SK-N-SH (cell line): ENCODE data around the gene MYO9A.

Experiments
- CTCF ChIP-seq: fragments of 200-600 bp; sonication (generic); IDR thresholded peaks from 2 replicates; pipeline ENCODE4 v1.6.1; 2017; ENCODE audit warnings: antibody characterized with exemption, mild to moderate bottlenecking, moderate library complexity
- EP300 ChIP-seq, 2 experiments: IDR thresholded peaks; 2 replicates each; pipeline versions ENCODE4 v1.4.0 to v1.6.1; 2012; ENCODE audit warnings: borderline replicate concordance in 1 of 2, low read depth in 1 of 2, low read length in 1 of 2
- MAX ChIP-seq: IDR thresholded peaks from 2 replicates; pipeline ENCODE4 v1.4.0; 2012; ENCODE audit warnings: low read depth
- NRF1 ChIP-seq: IDR thresholded peaks from 2 replicates; pipeline ENCODE4 v1.6.1; 2012; ENCODE audit warnings: low read depth, mild to moderate bottlenecking, low read length
- POLR2AphosphoS5 ChIP-seq: IDR thresholded peaks from 2 replicates; pipeline ENCODE4 v1.6.1; 2012; ENCODE audit warnings: low read depth, low read length
- TAF1 ChIP-seq: IDR thresholded peaks from 2 replicates; pipeline ENCODE4 v1.6.1; 2012; ENCODE audit warnings: low read depth, mild to moderate bottlenecking, low read length, moderate library complexity, borderline replicate concordance
- USF1 ChIP-seq: IDR thresholded peaks from 2 replicates; pipeline ENCODE4 v1.4.0; 2012; ENCODE audit warnings: low read depth, borderline replicate concordance

- TF ChIP-seq NRF1 (no peak), CTCF (no peak), USF1 (no peak), MAX (no peak), POLR2AphosphoS5 (no peak), TAF1 (no peak), EP300 (IDR thresholded peaks at IDR 0.05; ENCODE audit: borderline replicate concordance in 1 of 2, low read depth in 1 of 2, low read length in 1 of 2) (no peak)
These were observed 21.7 kb upstream of the MYO9A start for GRCh38 chr15:72139667-72140066.
